Esophagus squamous epithelium (tissue), 4 donors: ENCODE measurements around the gene ESRRB.

Source experiments
- CTCF ChIP-seq, 6 experiments: fragments of 450-650 bp in 4 of 6; fragments of 200-600 bp in 2 of 6; sonication (generic) in 2 of 6; IDR thresholded peaks; one replicate each; pipeline ENCODE4 v1.5.1; 2016 to 2019; ENCODE audit warnings: antibody characterized with exemption in 6 of 6, mild to moderate bottlenecking in 4 of 6, moderate library complexity in 4 of 6
- POLR2A ChIP-seq, 4 donors: fragments of 450-650 bp; IDR thresholded peaks; one replicate each; pipeline ENCODE4 v1.6.1; 2017; ENCODE audit warnings: antibody characterized with exemption in 4 of 4, mild to moderate bottlenecking in 4 of 4, moderate library complexity in 3 of 4

- peak in 5 of 6 experiments; percentile 61 to 93 (median 83) for TF ChIP-seq CTCF (IDR thresholded peaks at IDR 0.05)
- no peak for TF ChIP-seq POLR2A (IDR thresholded peaks at IDR 0.05)
Measured at GRCh38 chr14:76386944-76387782, 11.2 kb downstream of the ESRRB start.
